OCI-LY3 (cell line): Measurements from ENCODE around the gene GRM4.

Experiments used
- CTCF ChIP-seq: fragments of 200-600, 300-600 bp; sonication (generic); IDR thresholded peaks from 2 replicates; pipeline ENCODE4 v1.5.1; 2014; ENCODE audit warnings: antibody characterized with exemption, low read length, low read depth
- EZH2phosphoT487 ChIP-seq: fragments of 200-600 bp; shearing (Covaris generic); IDR thresholded peaks from 2 replicates; pipeline ENCODE4 v1.6.1; 2018; ENCODE audit warnings: antibody characterized with exemption, mixed run types, low read depth

DNA sequence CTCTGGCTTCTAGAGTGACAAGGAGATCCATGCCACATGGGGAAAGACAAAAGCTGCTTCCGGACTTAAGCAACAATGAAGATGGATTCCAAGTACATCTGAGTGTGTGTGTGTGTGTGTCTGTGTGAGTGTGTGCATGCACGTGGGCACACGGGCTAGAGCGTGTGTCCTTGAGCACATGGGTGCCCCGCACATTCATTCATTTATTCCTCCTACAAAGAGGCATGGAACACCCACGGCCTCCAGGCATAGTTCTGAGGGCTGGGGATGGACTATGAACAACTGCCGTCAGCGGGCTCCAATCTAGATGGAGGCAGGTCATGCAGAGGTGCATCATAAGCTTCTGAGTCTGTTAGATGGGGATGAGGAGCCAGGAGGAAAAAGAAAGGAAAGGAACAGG, 49.1 kb downstream of the GRM4 start:
- no peak for TF ChIP-seq CTCF
- no peak for TF ChIP-seq EZH2phosphoT487
